H1 (cell line): ENCODE measurements around the gene CTSH. TPM values are rescaled to one million over a fixed set of nuclear protein-coding genes. Genes with fewer than 3 reads are reported as not detected.

Experiments used
- CTCF ChIA-PET: fragments of 300-600 bp; sonication (Branson Sonifier 250); formaldehyde crosslinking; loops from one replicate; lab custom pipeline; 2021; ENCODE audit not compliant: partially characterized antibody; lab: Charles Lee
- POLR2A ChIA-PET: fragments of 300-600 bp; sonication (Branson Sonifier 250); formaldehyde crosslinking; loops from one replicate; lab custom pipeline; 2021; ENCODE audit warnings: inconsistent platforms; ENCODE audit not compliant: partially characterized antibody; lab: Charles Lee
- DNase-seq, 2 experiments: peaks; one replicate each; pipeline versions ENCODE4 v3.0.0 to v3.0.0-alpha.2; 2010 to 2022; ENCODE audit warnings: low spot score in 2 of 2, low read depth in 1 of 2, mixed read lengths in 1 of 2
- FAIRE-seq: peaks from 2 replicates; lab custom pipeline; 2011; peaks lifted over from hg19 to GRCh38; lab: Jason Lieb, UNC
- H2AFZ ChIP-seq: 2 replicates; pipeline ENCODE4 v1.8.1; 2012; ENCODE audit warnings: low read length, inconsistent platforms
- H2AK5ac ChIP-seq: 2 replicates; pipeline ENCODE4 v1.6.1; 2013; ENCODE audit warnings: low read depth, low read length
- H2BK120ac ChIP-seq: replicated peaks from 2 replicates; pipeline ENCODE3; 2013; ENCODE audit warnings: low read depth, low read length, inconsistent platforms
- H2BK12ac ChIP-seq: 2 replicates; pipeline ENCODE4 v1.6.1; 2013; ENCODE audit warnings: low read depth, low read length
- H2BK15ac ChIP-seq: 2 replicates; pipeline ENCODE4 v1.6.1; 2013; ENCODE audit warnings: low read length
- H2BK20ac ChIP-seq: 2 replicates; pipeline ENCODE4 v1.6.1; 2013; ENCODE audit warnings: low read length
- H2BK5ac ChIP-seq: 2 replicates; pipeline ENCODE4 v1.6.1; 2013; ENCODE audit warnings: low read depth, low read length
- H3K14ac ChIP-seq: 2 replicates; pipeline ENCODE4 v1.6.1; 2013; ENCODE audit warnings: inconsistent platforms; ENCODE audit not compliant: insufficient read length
- H3K18ac ChIP-seq: 2 replicates; pipeline ENCODE4 v1.6.1; 2013; ENCODE audit warnings: low read length; ENCODE audit errors: extremely low read depth
- H3K23ac ChIP-seq: 2 replicates; pipeline ENCODE4 v1.6.1; 2013; ENCODE audit warnings: inconsistent platforms; ENCODE audit not compliant: insufficient read length
- H3K23me2 ChIP-seq: 2 replicates; pipeline ENCODE4 v1.6.1; 2013; ENCODE audit warnings: low read depth, low read length
- H3K27ac ChIP-seq: 2 replicates; pipeline ENCODE4 v1.6.1; 2011; ENCODE audit warnings: low read depth, low read length, inconsistent platforms
- H3K27me3 ChIP-seq, 4 experiments: replicated peaks in 1 of 4; 1 replicate in 1 of 4; 2 replicates in 3 of 4; pipeline versions ENCODE4 v1.6.1 to v1.8.1; 2011 to 2013; ENCODE audit warnings: low read length in 3 of 4, mild to moderate bottlenecking in 3 of 4, inconsistent platforms in 2 of 4, mixed read lengths in 2 of 4, moderate library complexity in 1 of 4; ENCODE audit not compliant: control insufficient read depth in 3 of 4, insufficient read depth in 3 of 4; ENCODE audit errors: extremely low read depth in 1 of 4
- H3K36me3 ChIP-seq, 4 experiments: 2 replicates each; pipeline versions ENCODE4 v1.6.1 to v1.8.1; 2011 to 2013; ENCODE audit warnings: mild to moderate bottlenecking in 4 of 4, low read length in 3 of 4, moderate library complexity in 2 of 4, control low read depth in 1 of 4, inconsistent platforms in 1 of 4; ENCODE audit not compliant: insufficient read depth in 4 of 4, control insufficient read depth in 2 of 4
- H3K4ac ChIP-seq: replicated peaks from 2 replicates; pipeline ENCODE3; 2013; ENCODE audit warnings: low read length, low read depth, mixed read lengths, inconsistent platforms; ENCODE audit not compliant: insufficient read length
- H3K4me1 ChIP-seq, 4 experiments: replicated peaks in 1 of 4; 1 replicate in 1 of 4; 2 replicates in 3 of 4; pipeline versions ENCODE4 v1.6.1 to v1.8.1; 2011 to 2013; ENCODE audit warnings: low read length in 3 of 4, inconsistent platforms in 2 of 4, mixed read lengths in 1 of 4; ENCODE audit not compliant: insufficient read depth in 4 of 4, control insufficient read depth in 3 of 4
- H3K4me2 ChIP-seq, 2 experiments: 2 replicates each; pipeline versions ENCODE4 v1.6.1 to v1.8.1; 2011 to 2013; ENCODE audit warnings: low read depth in 2 of 2, low read length in 2 of 2, control low read depth in 1 of 2, inconsistent platforms in 1 of 2, mild to moderate bottlenecking in 1 of 2; ENCODE audit not compliant: insufficient read depth in 1 of 2
- H3K4me3 ChIP-seq, 4 experiments: fragments of 200-600, 300-600 bp in 1 of 4; sonication (generic), shearing (Covaris generic), sonication (Bioruptor Twin) in 1 of 4; 2 replicates each; pipeline versions ENCODE4 v1.5.1 to v1.8.1; 2011 to 2016; ENCODE audit warnings: low read length in 4 of 4, low read depth in 3 of 4, control low read depth in 2 of 4, inconsistent platforms in 2 of 4, mild to moderate bottlenecking in 2 of 4, mixed read lengths in 1 of 4, moderate library complexity in 1 of 4; ENCODE audit not compliant: insufficient read depth in 2 of 4; ENCODE audit errors: extremely low read depth in 1 of 4
- H3K56ac ChIP-seq: replicated peaks from 2 replicates; pipeline ENCODE3; 2013; ENCODE audit warnings: low read depth, mild to moderate bottlenecking, mixed read lengths, low read length, inconsistent platforms; ENCODE audit not compliant: insufficient read length
- H3K79me1 ChIP-seq: 2 replicates; pipeline ENCODE4 v1.6.1; 2013; ENCODE audit warnings: low read depth, low read length, control low read depth
- H3K79me2 ChIP-seq, 2 experiments: 2 replicates each; pipeline versions ENCODE4 v1.6.1 to v1.8.1; 2012 to 2013; ENCODE audit warnings: low read length in 2 of 2, mild to moderate bottlenecking in 2 of 2, inconsistent platforms in 1 of 2; ENCODE audit not compliant: insufficient read depth in 2 of 2, control insufficient read depth in 1 of 2
- H3K9ac ChIP-seq, 4 experiments: replicated peaks in 1 of 4; 1 replicate in 1 of 4; 2 replicates in 3 of 4; pipeline versions ENCODE4 v1.6.1 to v1.8.1; 2011 to 2013; ENCODE audit warnings: low read depth in 3 of 4, low read length in 3 of 4, control low read depth in 2 of 4, mild to moderate bottlenecking in 2 of 4, moderate library complexity in 2 of 4, inconsistent platforms in 1 of 4; ENCODE audit errors: extremely low read depth in 1 of 4
- H3K9me3 ChIP-seq, 2 experiments: 2 replicates each; pipeline versions ENCODE4 v1.6.1 to v1.8.1; 2012 to 2013; ENCODE audit warnings: mild to moderate bottlenecking in 2 of 2, moderate library complexity in 2 of 2, control low read depth in 1 of 2, inconsistent platforms in 1 of 2, low read depth in 1 of 2, low read length in 1 of 2, mixed read lengths in 1 of 2; ENCODE audit not compliant: insufficient read depth in 2 of 2
- H4K20me1 ChIP-seq, 2 experiments: replicated peaks in 1 of 2; 2 replicates each; pipeline versions ENCODE3 to v1.8.1; 2011 to 2013; ENCODE audit warnings: inconsistent platforms in 2 of 2, low read length in 2 of 2, mild to moderate bottlenecking in 1 of 2; ENCODE audit not compliant: insufficient read depth in 2 of 2, control insufficient read depth in 1 of 2
- H4K5ac ChIP-seq: 2 replicates; pipeline ENCODE4 v1.6.1; 2013; ENCODE audit warnings: low read length, low read depth, mixed read lengths, inconsistent platforms; ENCODE audit not compliant: insufficient read length
- H4K8ac ChIP-seq: 2 replicates; pipeline ENCODE4 v1.8.0; 2013; ENCODE audit warnings: mild to moderate bottlenecking, moderate library complexity, low read length, inconsistent platforms; ENCODE audit not compliant: insufficient read depth; ENCODE audit errors: extremely low read depth
- H4K91ac ChIP-seq: replicated peaks from 2 replicates; pipeline ENCODE3; 2013; ENCODE audit warnings: low read length, mixed read lengths, inconsistent platforms; ENCODE audit not compliant: insufficient read length
- MAFK ChIP-seq: IDR thresholded peaks from 2 replicates; pipeline ENCODE4 v1.6.1; 2012; ENCODE audit warnings: low read depth, mild to moderate bottlenecking, improper control_type of control experiment, low read length
- SIN3A ChIP-seq, 2 experiments: IDR thresholded peaks in 1 of 2; conservative IDR thresholded peaks in 1 of 2; 2 replicates each; pipeline ENCODE4 v1.6.1; 2011 to 2012; ENCODE audit warnings: low read length in 2 of 2, improper control_type of control experiment in 1 of 2, low read depth in 1 of 2, mild to moderate bottlenecking in 1 of 2
- SP2 ChIP-seq: IDR thresholded peaks from 2 replicates; pipeline ENCODE4 v1.6.1; 2012; ENCODE audit warnings: mild to moderate bottlenecking, low read length, inconsistent platforms
- SRF ChIP-seq: IDR thresholded peaks from 2 replicates; pipeline ENCODE4 v1.6.1; 2011; ENCODE audit warnings: mild to moderate bottlenecking, low read depth, low read length, moderate library complexity
- WGBS, 2 experiments: shearing (Covaris generic) in 1 of 2; methylation state at CpG; one replicate each; pipeline versions ENCODE4 v1.1.6 to v1.1.7; 2013 to 2015; ENCODE audit warnings: low lambda C conversion rate in 2 of 2, mixed read lengths in 2 of 2, inconsistent platforms in 1 of 2, low coverage in 1 of 2, missing lambda C conversion rate in 1 of 2; ENCODE audit not compliant: insufficient replicate concordance in 2 of 2, insufficient coverage in 1 of 2, insufficient read length in 1 of 2; ENCODE audit errors: extremely low coverage in 1 of 2, missing lambda C conversion rate in 1 of 2; 5-methylcytosine and 5-hydroxymethylcytosine counted together
- polyA plus RNA-seq, 7 experiments: library from polyadenylated mRNA; depleted of rRNA in 3 of 7; stranded (reverse) in 5 of 7; unstranded in 2 of 7; fragments of >200 nt in 5 of 7; fragments of 200-250 nt in 2 of 7; gene quantifications; 1 replicate in 5 of 7; 2 replicates in 1 of 7; 4 replicates in 1 of 7; pipeline versions ENCODE4 v1.2.1 to v1.2.3, GENCODE V29; 2011 to 2013; ENCODE audit warnings: missing spikeins in 2 of 7, mixed read lengths in 2 of 7
- total RNA-seq: library from RNA; stranded (reverse); fragmentation: NEBNext Ultra II Directional; extraction: Animal tissue kit (Norgen Biotek cat#: 25700); gene quantifications from 2 replicates; pipeline ENCODE4 v1.2.1, GENCODE V29; 2021
- TF ChIP-seq, protein P1 (sequence below), 3 experiments: IDR thresholded peaks; 1 replicate in 2 of 3; 2 replicates in 1 of 3; pipeline versions ENCODE4 v1.5.1 to v1.6.1; 2011; ENCODE audit warnings: low read length in 3 of 3, mild to moderate bottlenecking in 3 of 3, inconsistent platforms in 2 of 3, low read depth in 1 of 3, moderate library complexity in 1 of 3; ENCODE audit not compliant: insufficient read depth in 1 of 3; ENCODE audit errors: control extremely low read depth in 1 of 3

CTSH gene
- total and polyA plus RNA-seq, 2 of the 8 experiments (the other 6 are each of a cell fraction or from before 2014, with no cell fraction given) = 34.0 to 36.8 TPM

DNA sequence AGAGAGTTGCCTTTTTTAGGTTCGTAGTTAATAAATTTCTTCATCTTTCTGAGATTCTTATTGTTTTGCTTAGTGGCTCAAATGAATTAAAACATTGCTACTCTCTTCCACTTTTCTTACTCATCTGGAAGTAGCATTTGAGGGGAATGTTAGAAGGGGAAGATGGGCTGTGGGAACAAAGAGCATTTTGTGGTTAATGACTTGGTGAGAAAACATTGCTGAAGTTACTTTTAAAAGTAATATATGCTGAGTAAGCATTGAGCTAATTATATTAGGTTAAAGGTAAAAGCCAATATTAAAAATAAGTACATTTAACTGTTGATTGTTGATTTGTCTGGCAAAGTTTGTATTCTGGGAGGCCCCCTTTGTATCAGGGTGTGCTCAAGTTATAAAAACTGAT lies 66.5 kb downstream of the CTSH start:
- Histone ChIP-seq H3K9ac (no peak overlapping the region), H3K4me2 (peak overlapping the region; percentile 30 to 66; a peak in 2 of 4 replicates), H2AFZ (no peak overlapping the region), H3K79me2 (peaks cover 76 to 99% of the 10 kb centered on the region in 2 experiments), H3K36me3 (peaks cover 2 to 38% (median 18%) of the 10 kb centered on the region in 4 experiments; a peak in 6 of 8 replicates), H2BK20ac (no peak overlapping the region), H3K79me1 (no peaks in the 10 kb centered on the region), H2AK5ac (no peak overlapping the region), H3K23me2 (peaks cover 4% of the 10 kb centered on the region; the same call in 1 of the 2 replicates), H3K4me1 (peaks cover 1 to 11% (median 7%) of the 10 kb centered on the region in 4 experiments; a peak in 3 of 7 replicates), H3K56ac (no peak overlapping the region), H3K23ac (no peak overlapping the region), H3K4ac (no peak overlapping the region), H2BK15ac (no peak overlapping the region), H4K20me1 (peaks cover 42 to 50% of the 10 kb centered on the region in 2 experiments), H3K18ac (no peak overlapping the region), H3K4me3 (peak overlapping the region in 1 of 4 experiments; percentile 36; a peak in 1 of 8 replicates), H4K91ac (no peak overlapping the region), H3K9me3 (no peaks in the 10 kb centered on the region), H3K14ac (no peak overlapping the region), H3K27ac (no peak overlapping the region), H3K27me3 (no peaks in the 10 kb centered on the region), H2BK120ac (no peak overlapping the region), H4K5ac (no peak overlapping the region), H2BK12ac (no peak overlapping the region), H2BK5ac (no peak overlapping the region), H4K8ac (no peak overlapping the region)
- WGBS, 2 experiments = 79% methylated on average over 1 of the region's 1 CpG; no CpG with 5 or more reads in 1 of the 2 experiments
- TF ChIP-seq SIN3A (conservative IDR thresholded peaks at IDR 0.05 in 1 of 2, IDR thresholded peaks at IDR 0.05 in 1 of 2; ENCODE audit: low read depth in 1 of 2, low read length in 2 of 2) = no peak
- TF ChIP-seq MAFK = peak; percentile 82; the same call in 1 of the 2 replicates
- no peak for TF ChIP-seq SP2
- TF ChIP-seq, protein P1, sequence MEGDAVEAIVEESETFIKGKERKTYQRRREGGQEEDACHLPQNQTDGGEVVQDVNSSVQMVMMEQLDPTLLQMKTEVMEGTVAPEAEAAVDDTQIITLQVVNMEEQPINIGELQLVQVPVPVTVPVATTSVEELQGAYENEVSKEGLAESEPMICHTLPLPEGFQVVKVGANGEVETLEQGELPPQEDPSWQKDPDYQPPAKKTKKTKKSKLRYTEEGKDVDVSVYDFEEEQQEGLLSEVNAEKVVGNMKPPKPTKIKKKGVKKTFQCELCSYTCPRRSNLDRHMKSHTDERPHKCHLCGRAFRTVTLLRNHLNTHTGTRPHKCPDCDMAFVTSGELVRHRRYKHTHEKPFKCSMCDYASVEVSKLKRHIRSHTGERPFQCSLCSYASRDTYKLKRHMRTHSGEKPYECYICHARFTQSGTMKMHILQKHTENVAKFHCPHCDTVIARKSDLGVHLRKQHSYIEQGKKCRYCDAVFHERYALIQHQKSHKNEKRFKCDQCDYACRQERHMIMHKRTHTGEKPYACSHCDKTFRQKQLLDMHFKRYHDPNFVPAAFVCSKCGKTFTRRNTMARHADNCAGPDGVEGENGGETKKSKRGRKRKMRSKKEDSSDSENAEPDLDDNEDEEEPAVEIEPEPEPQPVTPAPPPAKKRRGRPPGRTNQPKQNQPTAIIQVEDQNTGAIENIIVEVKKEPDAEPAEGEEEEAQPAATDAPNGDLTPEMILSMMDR (IDR thresholded peaks at IDR 0.05; ENCODE audit: control extremely low read depth in 1 of 3, insufficient read depth in 1 of 3, low read depth in 1 of 3, low read length in 3 of 3) = no peak
- TF ChIP-seq SRF = no peak
- FAIRE-seq = no peak
- ChIA-PET POLR2A (interaction anchor here (0.7 to 1.1 kb wide), 4 partner anchors 13 to 30 kb away, joined by 3 to 6 read pairs (median 4); no protein-coding TSS in a partner anchor), CTCF (interaction anchor here (0.6 to 1.0 kb wide), 3 partner anchors 18 to 128 kb away, joined by 3 to 5 read pairs (median 4); no protein-coding TSS in a partner anchor)
- DNase-seq = no peak
